ENCODE measurements around the gene FGD3.
"Not testable (repeated sequence)": the region's sequence is repeated elsewhere in the genome, so short reads cannot be mapped to it uniquely, and the experiment has no call there.

FGD3 gene, protein sequence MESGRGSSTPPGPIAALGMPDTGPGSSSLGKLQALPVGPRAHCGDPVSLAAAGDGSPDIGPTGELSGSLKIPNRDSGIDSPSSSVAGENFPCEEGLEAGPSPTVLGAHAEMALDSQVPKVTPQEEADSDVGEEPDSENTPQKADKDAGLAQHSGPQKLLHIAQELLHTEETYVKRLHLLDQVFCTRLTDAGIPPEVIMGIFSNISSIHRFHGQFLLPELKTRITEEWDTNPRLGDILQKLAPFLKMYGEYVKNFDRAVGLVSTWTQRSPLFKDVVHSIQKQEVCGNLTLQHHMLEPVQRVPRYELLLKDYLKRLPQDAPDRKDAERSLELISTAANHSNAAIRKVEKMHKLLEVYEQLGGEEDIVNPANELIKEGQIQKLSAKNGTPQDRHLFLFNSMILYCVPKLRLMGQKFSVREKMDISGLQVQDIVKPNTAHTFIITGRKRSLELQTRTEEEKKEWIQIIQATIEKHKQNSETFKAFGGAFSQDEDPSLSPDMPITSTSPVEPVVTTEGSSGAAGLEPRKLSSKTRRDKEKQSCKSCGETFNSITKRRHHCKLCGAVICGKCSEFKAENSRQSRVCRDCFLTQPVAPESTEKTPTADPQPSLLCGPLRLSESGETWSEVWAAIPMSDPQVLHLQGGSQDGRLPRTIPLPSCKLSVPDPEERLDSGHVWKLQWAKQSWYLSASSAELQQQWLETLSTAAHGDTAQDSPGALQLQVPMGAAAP

DNA sequence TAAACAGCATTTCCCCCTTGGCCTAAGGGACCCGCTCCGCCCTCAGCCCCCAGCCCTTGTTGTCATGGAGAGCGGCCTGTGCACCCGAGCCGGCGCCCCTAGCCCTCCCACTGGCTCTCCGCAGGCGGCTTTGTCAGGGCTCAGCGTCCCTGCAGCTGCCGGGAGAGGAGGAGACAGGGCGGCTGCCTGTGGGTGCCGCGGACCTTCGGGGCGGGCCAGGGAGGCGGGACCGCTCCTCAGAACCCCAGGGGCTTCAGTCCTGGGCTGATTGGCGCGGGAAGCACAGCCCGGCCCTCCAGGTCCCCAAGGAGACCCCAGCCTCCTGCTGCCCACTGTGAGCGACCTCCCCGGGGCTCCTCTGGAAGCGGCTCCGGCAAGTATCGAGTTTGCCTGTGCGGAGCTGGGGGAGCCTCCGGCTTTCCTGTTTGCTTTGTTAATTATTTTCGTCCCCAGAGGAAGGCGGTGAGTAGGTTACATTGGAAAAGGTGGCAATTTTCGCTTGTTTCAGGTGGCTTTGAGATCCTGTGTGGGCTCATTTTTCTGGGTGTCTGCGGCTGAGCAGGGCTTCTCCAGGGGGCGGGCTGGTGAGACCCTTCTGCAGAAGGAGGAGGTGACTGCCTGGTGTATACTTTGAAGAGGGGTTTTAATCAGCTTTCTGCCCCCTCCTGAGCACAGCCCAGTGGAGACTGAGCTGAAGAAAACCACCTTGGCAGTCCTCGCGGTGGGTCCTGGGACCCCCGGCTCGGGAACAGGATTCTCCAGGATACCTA is at the start of gene FGD3:
Gene FGD3 (plus strand): TSS at position 256 of the 770 bp plus-strand sequence. CDS start 28,734 bp downstream, outside the sequence.
- no peak for DNase-seq (ENCODE audit: low read depth in 2 of 2, low spot score in 1 of 2)

DNA sequence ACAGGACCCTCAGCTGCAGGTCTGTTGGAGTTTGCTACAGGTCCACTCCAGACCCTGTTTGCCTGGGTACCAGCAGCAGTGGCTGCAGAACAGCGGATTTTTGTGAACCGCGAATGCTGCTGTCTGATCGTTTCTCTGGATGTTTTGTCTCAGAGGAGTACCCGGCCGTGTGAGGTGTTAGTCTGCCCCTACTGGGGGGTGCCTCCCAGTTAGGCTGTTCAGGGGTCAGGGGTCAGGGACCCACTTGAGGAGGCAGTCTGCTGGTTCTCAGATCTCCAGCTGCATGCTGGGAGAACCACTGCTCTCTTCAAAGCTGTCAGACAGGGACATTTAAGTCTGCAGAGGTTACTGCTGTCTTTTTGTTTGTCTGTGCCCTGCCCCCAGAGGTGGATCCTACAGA is 42.2 kb upstream of the FGD3 start:
- DNase-seq (ENCODE audit: low read depth in 2 of 2, low spot score in 1 of 2) = not testable (repeated sequence)

DNA sequence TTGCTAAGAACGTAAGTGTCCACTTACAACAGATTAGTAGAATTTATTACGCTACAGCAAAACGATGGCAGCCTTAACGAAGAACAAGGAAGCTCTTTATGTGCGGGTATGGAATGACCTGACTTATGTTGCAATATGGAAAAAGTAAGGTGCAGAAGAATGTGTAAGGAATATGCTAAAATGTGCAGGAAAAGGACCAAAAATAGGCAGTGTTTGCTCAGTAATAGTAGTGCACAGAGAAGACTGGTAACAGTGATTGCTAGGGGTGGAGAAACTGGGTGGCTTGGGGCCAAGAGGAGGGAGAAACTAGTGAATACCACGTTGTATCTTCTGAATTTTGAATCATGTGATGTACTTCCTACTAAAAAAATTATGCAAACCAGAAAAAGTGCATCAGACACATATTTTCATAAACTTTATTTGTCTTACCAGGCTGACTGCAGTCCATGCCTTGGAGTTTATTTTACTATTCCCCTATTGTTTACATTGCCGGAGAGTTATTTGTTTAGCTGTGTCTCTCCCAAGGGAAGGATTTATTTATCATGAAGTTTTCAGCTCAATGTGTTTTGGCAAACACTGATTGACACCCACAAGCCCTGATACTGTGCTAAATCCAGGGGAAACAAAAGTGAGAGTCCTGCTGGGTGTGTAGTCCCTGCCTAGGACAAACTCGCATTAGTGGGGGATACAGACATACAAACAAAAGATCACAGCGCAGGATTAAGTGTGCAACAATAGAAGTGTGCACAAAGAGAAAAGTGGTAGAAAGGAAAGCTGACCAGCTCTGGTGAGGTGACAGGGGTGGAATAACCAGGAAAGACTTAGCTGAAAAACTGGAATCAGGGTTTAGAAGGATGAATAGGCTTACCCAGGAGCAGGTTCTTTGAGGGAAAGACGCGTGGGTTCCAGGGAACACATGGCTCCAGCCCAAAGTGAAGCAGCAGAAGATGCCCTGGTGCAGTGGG is 35.5 kb upstream of the FGD3 start:
- no peak for DNase-seq (ENCODE audit: low read depth in 2 of 2, low spot score in 1 of 2)

DNA sequence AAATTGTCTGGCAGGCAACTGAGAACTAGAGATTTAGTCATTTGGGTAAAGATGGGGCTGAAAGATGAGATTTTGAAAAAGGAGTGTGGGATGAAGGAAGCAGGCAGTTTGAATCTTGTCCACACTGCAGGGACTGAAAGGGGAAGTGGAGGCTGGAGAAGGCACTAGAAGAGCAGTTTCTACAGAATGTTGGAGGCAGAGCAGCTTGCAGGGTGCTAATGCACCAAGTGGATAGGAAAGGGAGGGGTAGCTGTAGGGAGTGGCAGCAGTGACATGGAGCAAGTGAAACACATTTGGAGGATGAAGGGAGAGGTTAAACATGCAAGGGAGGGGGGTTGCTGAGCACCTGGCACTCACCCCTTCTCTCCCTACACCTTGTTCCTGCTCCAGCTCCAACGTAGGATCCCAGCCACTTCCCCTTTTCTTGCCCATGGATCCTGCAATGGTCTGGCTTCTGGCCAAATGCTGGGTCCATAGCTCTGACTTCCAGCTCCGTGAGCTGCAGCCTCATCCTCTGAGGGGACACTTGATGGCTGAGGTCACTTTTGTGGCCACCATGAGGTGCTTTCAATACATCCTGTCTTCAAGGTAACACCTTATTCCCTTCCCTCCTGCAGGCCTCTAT is 30.0 kb upstream of the FGD3 start:
- no peak for DNase-seq (ENCODE audit: low read depth in 2 of 2, low spot score in 1 of 2)

DNA sequence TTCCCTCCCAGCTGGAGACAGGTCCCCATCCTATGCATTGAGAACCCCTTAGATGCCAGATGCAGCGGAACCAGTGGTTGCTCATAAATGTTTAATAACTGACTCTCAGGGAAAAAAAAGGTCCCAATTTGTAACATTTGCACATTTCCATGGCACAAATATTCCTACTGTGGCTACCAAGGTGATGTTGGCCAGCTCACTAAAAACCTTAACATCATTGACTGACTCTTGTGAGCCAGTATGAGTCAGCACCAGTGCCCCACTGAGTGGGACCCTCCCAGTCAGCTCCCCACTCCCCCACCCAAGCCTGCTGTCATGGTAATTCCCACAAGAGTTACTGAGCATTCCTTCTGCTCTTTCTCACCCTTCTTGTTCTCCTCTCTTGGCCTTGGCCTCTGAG is 26.9 kb upstream of the FGD3 start:
- DNase-seq (ENCODE audit: low read depth in 2 of 2, low spot score in 1 of 2) = no peak

DNA sequence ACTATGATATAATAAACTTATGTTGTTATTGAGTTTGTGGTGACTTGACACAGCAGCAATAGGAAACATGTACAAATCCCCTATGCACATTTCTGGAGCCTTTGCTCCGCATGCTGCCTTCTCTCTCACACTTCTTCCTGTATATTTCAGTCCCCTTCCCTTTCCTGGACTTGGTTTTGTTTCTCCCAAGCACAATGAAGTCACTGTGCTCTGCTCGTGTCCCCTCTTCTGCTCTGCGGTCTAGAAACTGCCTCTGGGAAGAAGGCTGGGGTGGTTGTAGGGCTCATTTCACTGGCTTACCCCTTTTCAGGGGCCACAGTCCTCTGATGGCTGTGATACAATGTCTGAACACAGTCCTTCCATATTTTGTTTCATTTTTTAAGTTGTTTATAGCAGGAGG is 15.7 kb upstream of the FGD3 start:
- DNase-seq (ENCODE audit: low read depth in 2 of 2, low spot score in 1 of 2) = no peak

DNA sequence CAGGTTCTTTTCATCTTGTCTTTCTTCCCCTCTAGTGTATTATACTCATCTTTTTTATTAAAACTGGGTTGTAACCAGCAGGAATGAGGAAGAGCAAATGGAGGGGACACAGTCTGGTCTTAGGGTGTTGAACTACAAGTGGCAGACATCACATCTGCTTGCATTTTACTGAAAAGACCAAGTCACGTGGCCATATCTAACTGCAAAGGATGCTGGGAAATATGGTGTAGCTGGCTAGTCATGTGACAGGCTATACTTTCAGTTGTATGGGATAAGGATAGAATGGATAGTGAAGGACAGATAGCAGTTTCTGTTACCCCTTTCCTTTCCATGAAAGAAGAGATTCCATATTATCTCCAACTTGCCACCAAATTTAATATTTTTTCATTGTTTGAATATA is 13.0 kb upstream of the FGD3 start:
- no peak for DNase-seq (ENCODE audit: low read depth in 2 of 2, low spot score in 1 of 2)

DNA sequence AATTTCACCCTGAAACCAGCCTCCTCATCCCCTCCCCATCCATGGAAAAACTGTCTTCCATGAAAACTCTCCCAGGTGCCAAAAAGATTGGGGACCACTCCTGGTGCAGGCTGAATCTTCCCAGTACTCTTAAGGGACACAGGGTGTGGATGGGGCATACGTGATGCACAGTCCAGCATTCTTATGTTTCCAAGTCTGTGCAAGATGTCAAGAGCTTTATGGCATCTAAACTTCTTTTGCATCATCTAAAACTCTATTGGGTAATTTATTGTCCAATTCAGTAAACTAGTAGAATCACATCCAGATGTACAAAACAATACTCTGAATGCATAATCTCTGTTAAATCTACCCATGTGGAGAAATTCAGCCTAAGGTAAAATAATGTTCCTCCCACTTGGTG is 9.3 kb upstream of the FGD3 start:
- no peak for DNase-seq (ENCODE audit: low read depth in 2 of 2, low spot score in 1 of 2)

DNA sequence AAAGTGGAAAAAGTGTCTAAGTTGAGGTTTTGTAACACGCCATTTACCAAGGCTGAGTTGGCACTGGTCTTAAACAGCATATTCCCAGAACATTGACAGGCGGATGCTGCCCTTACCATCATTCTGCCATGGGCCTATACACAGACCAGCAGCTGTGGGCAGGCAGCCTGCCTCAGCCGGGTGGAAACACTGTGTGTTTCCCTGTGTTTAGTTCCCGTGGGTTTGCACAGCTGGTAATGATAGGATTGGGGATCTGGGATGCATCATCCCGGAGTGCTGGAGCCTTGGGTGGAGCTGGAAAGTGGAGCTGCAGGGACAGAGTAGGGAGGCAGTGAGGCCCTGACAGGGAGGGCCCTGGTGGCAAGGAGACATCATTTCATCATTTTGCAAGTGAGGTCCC is 5.5 kb upstream of the FGD3 start:
- DNase-seq (ENCODE audit: low read depth in 2 of 2, low spot score in 1 of 2) = no peak

DNA sequence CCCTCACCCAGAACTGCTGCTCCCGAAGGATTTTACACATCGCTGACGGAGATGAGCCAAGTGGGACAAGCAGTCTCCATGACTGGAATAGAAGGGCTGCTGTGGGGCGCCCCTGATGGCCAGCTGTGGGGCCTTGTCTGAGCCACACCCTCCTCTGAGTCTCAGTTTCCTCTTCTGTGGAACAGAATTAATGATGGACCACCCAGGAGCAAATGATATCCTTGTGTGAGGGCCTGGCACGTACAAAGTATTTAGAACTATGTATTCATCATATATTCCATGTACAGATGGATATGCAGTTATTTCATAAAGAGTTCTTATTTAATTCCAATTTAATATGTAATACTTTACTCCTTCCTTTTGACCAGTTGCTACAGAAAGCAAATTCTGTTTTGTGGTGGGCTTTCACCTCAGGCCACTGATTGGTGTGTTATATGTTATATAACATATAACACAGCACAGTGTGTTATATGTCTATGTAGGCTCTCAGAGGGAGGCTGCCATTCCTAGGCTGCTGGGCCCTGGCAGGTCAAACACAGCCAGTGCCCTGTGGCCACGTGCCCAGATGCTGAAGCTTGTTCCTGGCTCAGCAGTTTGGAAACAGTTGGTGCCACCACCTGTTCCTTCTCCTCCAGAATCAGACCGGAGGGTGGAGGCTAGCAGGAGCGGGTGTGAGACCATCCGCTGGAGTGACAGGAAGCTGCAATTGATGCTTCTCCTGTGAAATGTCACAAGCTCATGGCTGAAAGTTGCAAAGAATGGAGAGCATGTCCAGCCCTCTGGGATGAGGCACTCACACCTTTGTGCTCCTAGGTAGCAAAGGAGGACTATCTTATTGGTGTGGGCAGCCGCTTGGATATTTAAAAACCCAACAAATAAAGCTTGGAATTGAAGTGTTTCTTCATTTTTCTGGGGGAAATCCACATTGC is 4.4 kb upstream of the FGD3 start:
- no peak for DNase-seq (ENCODE audit: low read depth in 2 of 2, low spot score in 1 of 2)

DNA sequence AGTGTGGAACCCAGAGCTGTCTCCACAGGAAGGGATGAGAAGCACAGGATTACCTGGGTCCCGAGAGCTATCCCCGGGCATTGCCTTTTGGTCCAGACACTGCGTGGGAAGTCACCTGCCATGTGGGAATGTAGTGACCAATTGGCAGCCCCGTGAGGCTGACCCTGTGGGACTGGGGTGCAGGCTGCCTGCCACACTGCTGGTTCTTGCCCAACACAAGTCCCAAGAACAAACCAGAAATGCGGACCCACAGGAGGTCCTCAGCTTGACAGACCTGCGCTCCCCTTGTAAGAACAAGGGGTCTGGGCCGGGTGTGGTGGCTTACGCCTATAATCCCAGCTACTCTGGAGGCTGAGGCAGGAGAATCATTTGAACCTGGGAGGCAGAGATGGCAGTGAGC is 2.4 kb upstream of the FGD3 start:
- no peak for DNase-seq (ENCODE audit: low read depth in 2 of 2, low spot score in 1 of 2)

DNA sequence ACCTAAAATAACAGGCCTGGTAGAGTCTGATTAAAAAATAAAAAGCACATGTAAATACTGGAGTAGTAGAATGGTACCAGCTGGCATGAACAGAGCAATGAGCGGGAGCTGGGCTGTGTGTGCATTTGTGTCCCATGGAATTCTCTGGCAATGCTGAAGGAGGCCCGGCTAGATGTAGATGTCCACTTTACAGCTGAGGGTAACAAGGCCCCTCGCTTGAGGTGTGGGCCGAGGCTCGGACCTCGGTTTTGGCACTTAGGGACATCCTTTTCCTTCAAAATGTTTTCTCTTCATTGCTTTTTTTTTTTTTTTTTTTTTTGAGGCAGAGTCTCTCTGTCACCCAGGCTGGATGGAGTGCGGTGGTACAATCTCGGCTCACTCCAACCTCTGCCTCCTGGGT is 1.5 kb upstream of the FGD3 start:
- no peak for DNase-seq (ENCODE audit: low read depth in 2 of 2, low spot score in 1 of 2)

DNA sequence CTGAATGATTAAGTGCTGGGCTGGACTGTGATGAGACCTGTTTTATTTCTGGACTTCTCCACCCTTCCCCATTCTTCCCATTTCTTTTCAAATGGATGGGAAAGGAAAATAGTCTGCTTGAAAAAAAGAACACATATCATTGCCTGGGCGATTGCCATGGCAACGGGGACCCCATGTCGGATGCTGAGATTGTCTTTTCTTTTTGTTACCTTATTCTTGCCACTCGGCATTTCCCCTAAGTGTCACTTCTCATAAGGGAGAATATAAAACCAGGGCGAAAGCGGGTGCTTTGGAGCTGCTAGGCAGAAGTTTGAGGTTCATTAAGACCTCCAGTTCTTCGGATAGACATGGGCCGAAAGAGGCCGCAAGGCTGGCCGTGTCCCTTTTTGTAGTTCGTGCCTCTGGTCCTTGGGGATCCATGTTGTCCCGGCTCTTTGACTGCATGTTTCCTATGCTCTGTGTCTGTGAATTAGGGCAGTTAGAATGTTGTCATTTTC is 763 bp downstream of the FGD3 start:
- DNase-seq (ENCODE audit: low read depth in 2 of 2, low spot score in 1 of 2) = no peak

DNA sequence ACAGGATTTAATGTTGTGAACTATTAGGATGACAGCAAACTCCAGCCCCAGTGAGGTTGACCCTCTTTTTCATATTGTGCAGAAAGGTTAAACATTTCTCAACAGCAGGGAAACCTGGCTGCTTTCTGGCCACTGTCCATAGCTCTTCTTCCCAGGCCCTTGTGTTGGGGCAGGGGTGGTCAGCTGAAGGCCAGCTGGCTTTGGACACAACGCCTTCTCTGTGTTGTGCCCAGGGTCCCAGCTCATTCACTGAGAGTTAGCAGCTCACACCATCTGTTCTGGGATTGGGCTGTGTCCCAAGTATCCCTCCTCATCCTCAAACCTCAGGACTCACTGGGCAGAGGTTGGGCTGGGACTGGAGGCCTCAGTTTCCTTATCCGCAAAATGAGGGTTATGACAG is 1.3 kb downstream of the FGD3 start:
- DNase-seq (ENCODE audit: low read depth in 2 of 2, low spot score in 1 of 2) = no peak

DNA sequence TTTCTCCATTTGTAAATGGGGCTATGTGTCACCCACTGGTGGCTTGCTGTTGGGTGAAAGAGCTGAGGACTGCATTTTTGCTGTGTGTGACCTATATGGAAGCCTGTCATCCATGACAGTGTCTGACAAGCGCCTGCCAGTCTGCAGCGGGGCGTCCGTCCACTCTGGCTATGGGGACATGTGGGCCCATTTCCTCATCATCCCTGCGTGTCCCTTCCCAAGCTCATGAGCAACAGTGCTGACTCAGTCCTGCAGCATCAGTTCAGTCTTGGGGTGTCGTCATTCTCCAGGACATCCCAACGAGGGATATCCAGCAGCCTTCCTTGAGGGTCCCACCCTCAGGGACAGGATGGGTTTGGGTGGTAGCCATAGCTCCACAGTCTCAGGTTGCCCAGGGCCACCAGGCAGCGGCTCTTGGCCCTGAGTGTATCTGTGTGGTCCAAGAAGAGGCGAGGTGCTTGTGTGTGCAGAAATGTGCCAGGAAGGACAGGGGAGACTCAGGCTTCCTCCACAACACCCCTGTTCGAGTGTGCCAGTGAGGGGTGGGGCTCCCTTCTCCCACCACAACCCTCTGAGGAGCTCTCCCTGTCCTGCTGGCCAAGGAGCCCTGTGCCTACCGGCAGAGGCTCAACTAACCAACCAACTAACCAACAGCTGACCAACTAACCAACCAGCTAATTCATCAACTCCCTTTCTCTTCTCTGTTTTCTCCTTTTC is 2.1 kb downstream of the FGD3 start:
- no peak for DNase-seq (ENCODE audit: low read depth in 2 of 2, low spot score in 1 of 2)

DNA sequence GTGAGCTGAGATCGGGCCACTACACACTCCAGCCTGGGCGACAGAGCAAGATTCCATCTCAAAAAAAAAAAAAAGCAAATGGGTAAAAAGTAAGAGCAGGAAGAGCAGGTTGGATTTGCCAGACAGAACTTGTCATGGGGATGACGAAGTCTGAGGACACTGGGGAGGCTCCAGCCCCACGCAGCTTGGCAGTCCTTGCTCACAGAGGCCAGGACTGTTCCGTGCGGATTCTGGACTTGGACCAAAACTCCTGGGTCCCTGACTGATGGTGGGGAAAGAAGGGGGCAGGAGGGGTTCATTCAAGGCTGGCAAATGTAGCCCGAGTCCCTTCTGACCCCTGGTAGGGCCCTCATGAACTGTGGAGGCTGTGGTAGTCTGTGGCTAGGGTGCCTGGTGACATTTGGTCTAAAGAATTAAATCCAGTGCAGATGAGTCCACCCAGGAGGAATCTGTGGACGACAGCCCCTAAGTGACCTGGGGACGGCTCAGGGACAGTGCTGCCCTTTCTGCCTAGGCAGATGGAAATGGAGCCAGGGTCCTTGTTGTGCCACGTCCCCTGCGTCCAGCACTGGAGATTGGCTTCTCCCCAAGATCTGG is 3.1 kb downstream of the FGD3 start:
- DNase-seq (ENCODE audit: low read depth in 2 of 2, low spot score in 1 of 2) = no peak

DNA sequence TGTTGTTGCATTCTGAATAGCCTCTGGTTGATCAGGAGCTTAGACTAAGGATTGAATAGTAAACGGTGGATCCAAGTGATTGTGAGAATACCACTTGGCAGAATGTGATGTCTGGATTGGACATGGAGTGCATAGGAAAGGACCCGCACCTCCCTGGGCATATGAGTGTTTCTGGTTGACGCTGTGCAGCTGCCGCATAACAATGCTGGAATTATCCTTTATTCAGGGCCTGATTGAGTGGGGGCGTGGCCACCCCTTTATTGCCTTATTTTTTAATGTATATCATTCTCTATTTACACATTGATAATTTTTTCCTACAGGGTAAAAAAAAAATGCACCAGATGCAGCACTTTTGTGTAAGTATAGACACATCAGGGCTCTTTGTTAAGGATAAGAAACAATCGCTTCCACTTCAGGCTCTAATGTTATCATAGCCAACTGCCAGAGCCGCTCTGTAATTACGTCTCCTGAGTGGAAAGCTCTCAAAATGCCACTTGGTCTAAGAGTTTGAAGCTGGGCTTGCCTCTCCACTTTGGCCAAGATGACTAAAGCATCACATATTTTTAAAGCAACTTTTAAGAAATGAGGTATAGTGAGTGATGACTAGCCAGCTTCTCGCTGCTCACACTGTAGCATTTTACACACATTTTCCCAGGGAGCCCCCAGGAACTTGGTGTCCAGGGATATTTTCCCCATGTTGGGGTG is 5.7 kb downstream of the FGD3 start:
- DNase-seq (ENCODE audit: low read depth in 2 of 2, low spot score in 1 of 2) = no peak
